ENCODE results near the gene SMNDC1.

SMNDC1 gene

DNA sequence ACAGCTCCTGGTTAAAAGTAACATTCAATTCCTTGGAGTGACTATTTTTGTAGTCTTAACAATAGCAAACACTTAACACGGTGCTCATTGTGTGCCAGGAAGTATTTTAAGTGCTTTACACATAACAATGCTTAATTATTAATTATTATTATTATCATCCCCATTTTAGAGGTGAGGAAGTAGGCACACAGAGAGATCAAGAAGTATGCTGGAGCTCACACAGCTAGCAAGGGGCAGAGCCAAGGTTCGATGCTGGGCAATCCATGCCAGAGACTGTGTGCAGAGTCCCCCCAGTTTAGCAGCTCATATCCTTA lies 48.2 kb upstream of the SMNDC1 start:
- no peak overlapping the region for H3K4me3 ChIP-seq (replicated peaks; ENCODE audit: insufficient read depth, low read length)
- no peak for TF ChIP-seq POLR2AphosphoS5 (IDR thresholded peaks at IDR 0.05; ENCODE audit: low read depth)
- TF ChIP-seq CTCF (IDR thresholded peaks at IDR 0.05; ENCODE audit: insufficient read depth, low read length) = no peak
- no peak for TF ChIP-seq SPI1 (IDR thresholded peaks at IDR 0.05; ENCODE audit: borderline replicate concordance, low read depth)
- DNase-seq (ENCODE audit: low read depth in 1 of 2, low spot score in 1 of 2) = no peak
- no peaks in the 10 kb centered on the region for H3K27me3 ChIP-seq (ENCODE audit: insufficient read depth, poor library complexity, severe bottlenecking)
- H3K27ac ChIP-seq (replicated peaks) = no peak overlapping the region

DNA sequence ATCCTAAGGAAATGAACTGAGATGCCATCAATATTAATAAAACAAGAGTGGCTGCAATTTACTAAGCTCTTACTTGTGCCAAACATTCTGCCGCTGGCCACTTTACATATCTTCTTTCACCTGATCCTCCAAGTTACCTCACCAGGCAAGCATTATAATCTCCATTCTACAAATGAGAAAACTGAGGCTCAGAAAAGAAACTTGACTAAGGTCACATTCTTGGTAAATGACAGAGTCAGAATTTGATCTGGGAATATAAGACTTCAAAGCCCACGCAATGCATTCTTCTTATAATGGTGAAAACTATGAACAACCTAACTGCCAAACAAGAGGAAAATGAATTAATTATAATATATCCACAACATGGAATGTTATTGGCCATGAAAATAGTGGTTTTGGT lies 46.1 kb upstream of the SMNDC1 start:
- no peak for DNase-seq (ENCODE audit: low read depth in 1 of 2, low spot score in 1 of 2)
- no peak overlapping the region for H3K27ac ChIP-seq (replicated peaks)
- H3K4me3 ChIP-seq (replicated peaks; ENCODE audit: insufficient read depth, low read length) = no peak overlapping the region
- no peaks in the 10 kb centered on the region for H3K27me3 ChIP-seq (ENCODE audit: insufficient read depth, poor library complexity, severe bottlenecking)
- TF ChIP-seq SPI1 (IDR thresholded peaks at IDR 0.05; ENCODE audit: borderline replicate concordance, low read depth) (no peak), REST (IDR thresholded peaks at IDR 0.05; ENCODE audit: insufficient replicate concordance, low read depth) (no peak), GABPA (IDR thresholded peaks at IDR 0.05; ENCODE audit: low read depth) (no peak), CTCF (IDR thresholded peaks at IDR 0.05; ENCODE audit: insufficient read depth, low read length) (no peak), POLR2AphosphoS5 (IDR thresholded peaks at IDR 0.05; ENCODE audit: low read depth) (no peak)

- Histone ChIP-seq H3K27ac (replicated peaks) (no peak overlapping the region), H3K27me3 (ENCODE audit: insufficient read depth, poor library complexity, severe bottlenecking) (no peaks in the 10 kb centered on the region), H3K4me3 (replicated peaks; ENCODE audit: insufficient read depth, low read length) (no peak overlapping the region)
- no peak for TF ChIP-seq POLR2AphosphoS5 (IDR thresholded peaks at IDR 0.05; ENCODE audit: low read depth)
- no peak for TF ChIP-seq SPI1 (IDR thresholded peaks at IDR 0.05; ENCODE audit: borderline replicate concordance, low read depth)
- TF ChIP-seq REST (IDR thresholded peaks at IDR 0.05; ENCODE audit: insufficient replicate concordance, low read depth) = no peak
- no peak for TF ChIP-seq CTCF (IDR thresholded peaks at IDR 0.05; ENCODE audit: insufficient read depth, low read length)
- no peak for TF ChIP-seq GABPA (IDR thresholded peaks at IDR 0.05; ENCODE audit: low read depth)
- no peak for DNase-seq (ENCODE audit: low read depth in 1 of 2, low spot score in 1 of 2)
Measured at GRCh38 chr10:110349831-110350230, 45.1 kb upstream of the SMNDC1 start.

DNA sequence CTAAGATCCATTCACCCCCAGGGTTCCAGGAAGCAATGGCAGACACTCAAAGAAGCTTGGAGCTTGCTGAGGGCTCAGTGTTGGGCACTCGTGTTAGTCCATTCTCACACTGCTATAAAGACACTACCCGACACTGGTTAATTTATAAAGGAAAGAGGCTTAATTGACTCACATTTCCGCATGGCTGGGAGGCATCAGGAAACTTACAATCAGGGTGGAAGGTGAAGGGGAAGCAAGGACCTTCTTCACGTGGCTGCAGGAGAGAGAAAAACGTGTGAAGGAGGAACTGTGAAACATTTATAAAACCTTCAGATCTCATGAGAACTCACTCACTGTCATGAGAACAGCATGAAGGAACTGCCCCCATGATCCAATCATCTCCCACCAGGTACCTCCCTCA lies 44.7 kb upstream of the SMNDC1 start:
- Histone ChIP-seq H3K27ac (replicated peaks) (no peak overlapping the region), H3K4me3 (replicated peaks; ENCODE audit: insufficient read depth, low read length) (no peak overlapping the region), H3K27me3 (ENCODE audit: insufficient read depth, poor library complexity, severe bottlenecking) (no peaks in the 10 kb centered on the region)
- DNase-seq (ENCODE audit: low read depth in 1 of 2, low spot score in 1 of 2) = no peak
- no peak for TF ChIP-seq POLR2AphosphoS5 (IDR thresholded peaks at IDR 0.05; ENCODE audit: low read depth)
- TF ChIP-seq SPI1 (IDR thresholded peaks at IDR 0.05; ENCODE audit: borderline replicate concordance, low read depth) = no peak
- TF ChIP-seq GABPA (IDR thresholded peaks at IDR 0.05; ENCODE audit: low read depth) = no peak
- TF ChIP-seq CTCF (IDR thresholded peaks at IDR 0.05; ENCODE audit: insufficient read depth, low read length) = no peak
- no peak for TF ChIP-seq REST (IDR thresholded peaks at IDR 0.05; ENCODE audit: insufficient replicate concordance, low read depth)
